Mammary epithelial cell (primary cell): Measurements from ENCODE around the gene ITGAD.
A peak's percentile ranks its signal among the peaks of the same experiment; 100 is the strongest.

Experiments used
- CTCF ChIP-seq, 2 donors: IDR thresholded peaks in 1 of 2; conservative IDR thresholded peaks in 1 of 2; 2 replicates each; pipeline ENCODE4 v1.5.1; 2011 to 2012; ENCODE audit warnings: inconsistent platforms in 2 of 2, low read length in 2 of 2, mild to moderate bottlenecking in 2 of 2, control low read depth in 1 of 2, low read depth in 1 of 2; ENCODE audit not compliant: insufficient read depth in 1 of 2; ENCODE audit errors: extremely low read depth in 1 of 2
- EZH2 ChIP-seq: IDR thresholded peaks from 2 replicates; pipeline ENCODE4 v1.6.1; 2012; ENCODE audit warnings: low read length, inconsistent platforms, borderline replicate concordance

- TF ChIP-seq CTCF (conservative IDR thresholded peaks at IDR 0.05 in 1 of 2, IDR thresholded peaks at IDR 0.05 in 1 of 2; ENCODE audit: extremely low read depth in 1 of 2, insufficient read depth in 1 of 2, low read depth in 1 of 2, low read length in 2 of 2) (peak; percentile 25 to 68), EZH2 (no peak)
These were observed 65.9 kb downstream of the ITGAD start, which contains the start of gene ARMC5 for GRCh38 chr16:31458844-31459686.
